Ectodermal cell (in vitro differentiated cells): ENCODE results near the gene MGAT5.
"Not testable (repeated sequence)": the region's sequence is repeated elsewhere in the genome, so short reads cannot be mapped to it uniquely, and the experiment has no call there.

Source experiments
- H3K27ac ChIP-seq: 2 replicates; pipeline ENCODE4 v1.7.0; 2013; ENCODE audit warnings: mild to moderate bottlenecking, low read depth, low read length; ENCODE audit not compliant: insufficient read depth, poor library complexity, severe bottlenecking
- H3K27me3 ChIP-seq: 2 replicates; pipeline ENCODE4 v1.7.0; 2013; ENCODE audit warnings: mild to moderate bottlenecking, low read length; ENCODE audit not compliant: insufficient read depth, control insufficient read depth, poor library complexity, severe bottlenecking
- H3K36me3 ChIP-seq: one replicate; pipeline ENCODE4 v1.7.0; 2013; ENCODE audit warnings: low read length; ENCODE audit not compliant: control insufficient read depth, insufficient read depth
- H3K4me1 ChIP-seq: one replicate; pipeline ENCODE4 v1.7.0; 2013; ENCODE audit warnings: low read length; ENCODE audit not compliant: control insufficient read depth, insufficient read depth
- H3K4me3 ChIP-seq: 2 replicates; pipeline ENCODE4 v1.7.0; 2013; ENCODE audit warnings: low read depth, low read length, control low read depth; ENCODE audit not compliant: insufficient read depth
- H3K9me3 ChIP-seq: 2 replicates; pipeline ENCODE4 v1.7.0; 2013; ENCODE audit warnings: mild to moderate bottlenecking, low read length, moderate library complexity; ENCODE audit not compliant: control insufficient read depth
- WGBS, 2 experiments: methylation state at CpG; one replicate each; pipeline ENCODE4 v1.1.7; 2013; ENCODE audit warnings: missing lambda C conversion rate in 2 of 2; 5-methylcytosine and 5-hydroxymethylcytosine counted together

The MGAT5 gene

DNA sequence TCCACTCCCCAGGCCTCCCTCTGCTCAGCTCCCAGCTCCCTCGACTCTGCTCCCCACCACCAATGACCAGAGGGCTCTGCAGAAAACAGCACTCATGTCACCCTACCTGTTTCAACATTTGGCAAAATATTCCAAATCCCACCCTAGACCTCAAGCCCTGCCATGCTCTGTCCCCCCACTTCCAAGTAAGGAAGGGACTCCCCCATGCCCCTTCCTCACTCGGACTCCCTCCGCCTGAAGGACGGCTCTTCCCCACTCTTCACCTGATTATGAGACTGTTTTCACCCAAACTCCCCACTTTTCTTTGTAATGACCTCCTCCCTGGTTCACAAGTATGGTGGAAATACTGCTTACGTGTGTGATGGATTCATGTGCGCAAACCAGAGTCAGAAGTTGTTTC is 208.4 kb downstream of the MGAT5 start:
- Histone ChIP-seq H3K36me3 (no peaks in the 10 kb centered on the region), H3K4me1 (peaks cover 5% of the 10 kb centered on the region), H3K4me3 (no peak overlapping the region), H3K27ac (no peak overlapping the region), H3K27me3 (no peaks in the 10 kb centered on the region), H3K9me3 (no peaks in the 10 kb centered on the region)
- whole genome bisulfite sequencing, 2 experiments: 89 to 92% methylated on average over 6 of the region's 6 CpGs

DNA sequence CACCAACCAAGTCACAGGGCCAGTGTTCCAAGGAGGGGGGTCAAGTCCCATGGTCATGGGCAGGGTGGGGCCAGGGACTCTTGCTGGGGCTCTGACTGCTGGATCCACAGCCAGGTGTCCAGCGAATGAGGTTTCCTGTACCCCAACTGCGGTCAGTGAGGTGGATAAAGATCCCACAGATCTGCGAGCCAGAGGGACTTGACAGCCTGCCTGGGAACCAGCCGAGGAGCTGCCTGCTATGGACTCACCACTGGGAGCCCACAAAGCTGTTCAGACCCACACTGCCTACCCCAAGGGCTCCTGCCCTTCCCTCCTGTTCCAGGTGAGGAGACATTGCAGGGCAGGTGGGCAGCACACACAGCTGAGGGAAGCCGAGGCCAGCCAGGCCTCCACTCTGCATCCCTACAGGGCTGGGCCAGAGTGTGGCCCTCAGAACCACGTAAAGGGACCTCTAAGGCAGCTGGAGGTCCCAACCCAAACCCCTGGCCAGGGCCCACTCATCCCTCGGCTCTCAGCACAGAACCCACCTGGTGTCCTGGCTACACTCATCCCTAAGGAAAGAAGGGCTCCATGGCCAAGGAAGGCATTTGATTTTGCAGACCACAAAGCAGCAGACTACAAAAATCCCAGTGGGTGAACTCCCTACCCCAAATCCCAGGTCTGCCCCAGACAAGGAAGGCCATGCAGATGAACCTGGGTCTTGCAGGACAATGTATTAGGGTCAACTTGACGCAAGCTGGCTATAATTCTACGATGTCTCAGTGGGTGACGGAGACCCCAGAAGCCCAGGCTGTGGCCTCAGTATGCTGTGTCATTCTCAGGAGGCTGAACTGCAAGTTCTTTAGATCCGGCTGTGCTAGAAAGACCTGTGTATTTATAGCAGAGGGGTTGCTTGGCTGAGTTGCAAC is 209.2 kb downstream of the MGAT5 start:
- peaks cover 5% of the 10 kb centered on the region for H3K4me1 ChIP-seq
- no peaks in the 10 kb centered on the region for H3K27me3 ChIP-seq
- H3K36me3 ChIP-seq: no peaks in the 10 kb centered on the region
- no peak overlapping the region for H3K27ac ChIP-seq
- H3K9me3 ChIP-seq: no peaks in the 10 kb centered on the region
- 95 to 97% methylated on average over 11 of the region's 11 CpGs for WGBS, 2 experiments
- H3K4me3 ChIP-seq: no peak overlapping the region

DNA sequence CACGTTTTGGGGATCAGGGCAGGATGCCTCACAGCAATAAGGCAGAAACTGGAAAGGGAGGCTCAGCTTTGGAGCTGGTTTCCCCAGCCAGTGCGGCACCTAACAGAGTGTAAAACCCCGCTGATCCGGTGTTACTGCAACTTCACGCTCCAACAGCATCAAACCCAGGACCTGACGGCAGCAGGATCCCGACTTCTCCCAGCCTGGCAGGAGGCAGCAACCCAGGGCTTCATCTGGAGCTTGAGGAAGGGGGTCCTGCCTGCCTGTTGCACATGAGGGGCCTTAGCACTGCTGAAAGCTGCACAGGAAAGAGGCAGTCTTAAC is 209.8 kb downstream of the MGAT5 start:
- 89 to 91% methylated on average over 7 of the region's 7 CpGs for WGBS, 2 experiments
- Histone ChIP-seq H3K36me3 (no peaks in the 10 kb centered on the region), H3K4me1 (peaks cover 5% of the 10 kb centered on the region), H3K27ac (no peak overlapping the region), H3K9me3 (no peaks in the 10 kb centered on the region), H3K4me3 (no peak overlapping the region), H3K27me3 (no peaks in the 10 kb centered on the region)

DNA sequence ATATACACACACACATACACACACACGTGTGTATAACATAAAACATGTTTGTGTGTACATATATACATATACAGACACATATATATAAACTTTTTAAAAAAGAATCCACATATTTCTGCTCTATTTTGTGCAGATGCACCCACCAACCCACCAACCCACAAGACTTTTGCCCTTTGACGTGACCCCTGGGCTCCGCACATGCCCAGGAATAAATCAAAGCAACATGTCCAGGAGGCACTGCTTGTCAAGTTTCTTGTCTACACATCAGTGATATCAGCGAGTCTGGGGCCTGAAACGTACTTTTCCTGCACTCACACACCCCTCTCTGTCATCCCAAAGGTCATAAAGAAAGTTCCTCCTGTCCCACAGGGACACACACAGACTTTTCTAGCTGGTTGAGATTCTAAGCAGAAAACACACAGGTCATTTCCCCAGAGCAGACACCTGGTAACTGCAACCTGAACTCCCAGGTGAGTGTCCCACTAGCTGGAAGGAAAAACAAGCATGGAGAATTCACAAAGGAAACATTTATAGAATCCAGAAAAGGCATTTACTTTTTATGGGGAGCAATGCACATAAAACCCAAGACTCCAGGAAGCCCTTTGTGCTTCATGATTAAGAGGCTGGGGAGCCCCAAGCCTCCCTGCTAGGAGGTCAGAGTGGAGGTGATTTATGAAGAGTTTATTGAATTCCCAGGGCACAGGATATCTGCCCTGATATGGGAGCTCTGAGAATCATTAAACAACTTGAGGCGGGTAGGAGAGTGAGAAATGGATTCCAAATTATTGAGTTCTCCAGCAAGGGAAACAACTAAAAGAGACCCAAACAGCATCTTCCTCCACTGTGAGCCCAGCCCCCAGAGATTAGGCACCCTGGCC is 211.6 kb downstream of the MGAT5 start:
- H3K36me3 ChIP-seq: no peaks in the 10 kb centered on the region
- 93 to 94% methylated on average over 5 to 6 of the region's 6 CpGs for WGBS, 2 experiments
- peaks cover 5% of the 10 kb centered on the region for H3K4me1 ChIP-seq
- H3K27ac ChIP-seq: no peak overlapping the region
- no peaks in the 10 kb centered on the region for H3K9me3 ChIP-seq
- H3K4me3 ChIP-seq: no peak overlapping the region
- no peaks in the 10 kb centered on the region for H3K27me3 ChIP-seq

DNA sequence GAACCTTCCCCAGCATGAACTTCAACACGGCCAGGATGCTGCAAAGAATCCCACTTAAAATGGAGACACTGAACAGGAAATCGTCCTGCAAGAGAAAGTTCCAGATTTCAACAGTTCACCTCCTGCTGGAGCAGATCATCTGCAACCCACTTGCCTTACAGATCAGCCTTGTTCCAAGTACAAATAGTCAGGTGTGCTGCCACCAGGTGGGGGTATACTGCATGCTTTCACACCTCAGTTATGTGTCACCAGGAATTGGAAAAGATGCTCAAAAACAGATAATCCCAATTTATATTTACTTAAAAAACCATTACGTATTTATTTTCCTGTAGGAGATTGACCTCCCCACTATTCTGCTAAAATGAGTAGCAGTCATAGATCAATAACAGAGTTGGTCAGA is 212.3 kb downstream of the MGAT5 start:
- H3K4me3 ChIP-seq: no peak overlapping the region
- H3K9me3 ChIP-seq: no peaks in the 10 kb centered on the region
- no peaks in the 10 kb centered on the region for H3K27me3 ChIP-seq
- 84 to 86% methylated on average over 3 of the region's 3 CpGs for WGBS, 2 experiments
- no peaks in the 10 kb centered on the region for H3K36me3 ChIP-seq
- peaks cover 5% of the 10 kb centered on the region for H3K4me1 ChIP-seq
- no peak overlapping the region for H3K27ac ChIP-seq

DNA sequence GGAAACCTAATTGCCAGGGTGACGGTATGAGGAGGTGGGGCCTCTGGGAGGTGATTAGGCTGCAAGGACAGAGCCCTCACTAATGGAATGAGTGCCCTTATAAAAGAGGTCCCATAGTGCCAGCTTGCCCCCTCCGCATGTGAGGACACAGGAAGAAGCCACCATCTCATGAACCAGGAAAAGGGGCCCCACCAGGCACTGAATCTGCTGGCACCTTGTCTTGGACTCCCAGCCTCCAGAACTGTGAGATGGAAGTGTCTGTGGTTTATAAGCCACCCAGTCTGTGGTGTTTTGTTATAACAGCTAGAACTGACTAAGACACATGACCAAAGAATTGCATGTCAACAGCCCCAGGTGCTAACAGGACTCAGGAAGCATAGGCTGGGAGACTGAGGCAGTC is 214.3 kb downstream of the MGAT5 start:
- no peak overlapping the region for H3K27ac ChIP-seq
- no peaks in the 10 kb centered on the region for H3K36me3 ChIP-seq
- WGBS, 2 experiments: 93 to 97% methylated on average over 2 of the region's 2 CpGs
- H3K27me3 ChIP-seq: no peaks in the 10 kb centered on the region
- no peaks in the 10 kb centered on the region for H3K4me1 ChIP-seq
- H3K4me3 ChIP-seq: no peak overlapping the region
- no peaks in the 10 kb centered on the region for H3K9me3 ChIP-seq

DNA sequence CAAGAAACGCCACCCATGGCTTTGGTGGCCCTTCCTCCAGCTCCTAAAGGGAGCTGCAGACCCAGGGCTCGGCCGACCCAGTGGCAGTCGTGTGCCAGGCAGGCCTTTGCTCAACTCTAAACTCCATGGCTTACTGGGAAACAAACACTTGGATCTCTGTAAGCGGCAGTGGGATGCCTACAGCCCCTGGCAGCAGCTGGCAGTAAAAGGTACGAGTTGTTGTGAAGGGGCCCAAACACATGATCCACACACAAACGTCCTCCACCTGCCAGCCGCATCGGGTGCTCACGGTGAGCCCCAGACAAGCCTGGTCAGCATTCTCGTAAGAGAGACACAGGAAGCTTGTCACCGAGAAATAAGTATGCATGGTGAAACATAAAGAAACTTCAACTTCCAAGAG is 214.9 kb downstream of the MGAT5 start:
- H3K4me3 ChIP-seq: no peak overlapping the region
- WGBS, 2 experiments: 92 to 95% methylated on average over 12 of the region's 12 CpGs
- no peaks in the 10 kb centered on the region for H3K9me3 ChIP-seq
- no peaks in the 10 kb centered on the region for H3K36me3 ChIP-seq
- H3K27me3 ChIP-seq: no peaks in the 10 kb centered on the region
- H3K27ac ChIP-seq: no peak overlapping the region
- H3K4me1 ChIP-seq: no peaks in the 10 kb centered on the region

DNA sequence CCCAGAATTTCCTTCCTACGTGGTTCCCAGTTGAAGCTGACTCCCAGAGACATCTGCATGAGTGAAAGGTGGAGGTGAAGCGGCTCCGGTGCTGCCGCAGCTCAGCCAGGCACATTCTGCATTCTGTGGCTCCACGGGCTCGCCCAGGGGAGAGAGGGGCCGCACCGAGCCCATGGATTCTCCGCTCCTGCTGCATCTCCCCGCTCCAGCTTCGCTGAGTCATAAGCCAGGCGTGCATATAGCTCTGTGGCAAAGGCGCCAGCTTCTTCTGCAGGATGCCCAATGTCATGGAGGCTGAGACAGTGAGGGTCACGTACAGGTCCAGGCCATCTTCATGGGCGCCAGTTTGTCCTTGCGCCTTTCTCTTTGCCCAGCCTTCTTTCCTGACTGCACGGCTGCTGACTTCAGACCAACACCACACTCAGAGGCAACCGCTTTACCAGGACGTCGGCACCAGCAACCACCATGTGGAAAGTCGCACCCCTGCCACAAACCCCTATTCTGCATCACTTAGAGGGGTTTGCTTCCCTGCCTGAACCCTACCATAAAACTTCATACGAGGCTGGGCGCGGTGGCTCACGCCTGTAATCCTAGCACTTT is 215.7 kb downstream of the MGAT5 start:
- Histone ChIP-seq H3K9me3 (no peaks in the 10 kb centered on the region), H3K27me3 (no peaks in the 10 kb centered on the region), H3K36me3 (no peaks in the 10 kb centered on the region), H3K4me1 (no peaks in the 10 kb centered on the region), H3K27ac (no peak overlapping the region), H3K4me3 (no peak overlapping the region)
- 90 to 91% methylated on average over 25 of the region's 25 CpGs for WGBS, 2 experiments

DNA sequence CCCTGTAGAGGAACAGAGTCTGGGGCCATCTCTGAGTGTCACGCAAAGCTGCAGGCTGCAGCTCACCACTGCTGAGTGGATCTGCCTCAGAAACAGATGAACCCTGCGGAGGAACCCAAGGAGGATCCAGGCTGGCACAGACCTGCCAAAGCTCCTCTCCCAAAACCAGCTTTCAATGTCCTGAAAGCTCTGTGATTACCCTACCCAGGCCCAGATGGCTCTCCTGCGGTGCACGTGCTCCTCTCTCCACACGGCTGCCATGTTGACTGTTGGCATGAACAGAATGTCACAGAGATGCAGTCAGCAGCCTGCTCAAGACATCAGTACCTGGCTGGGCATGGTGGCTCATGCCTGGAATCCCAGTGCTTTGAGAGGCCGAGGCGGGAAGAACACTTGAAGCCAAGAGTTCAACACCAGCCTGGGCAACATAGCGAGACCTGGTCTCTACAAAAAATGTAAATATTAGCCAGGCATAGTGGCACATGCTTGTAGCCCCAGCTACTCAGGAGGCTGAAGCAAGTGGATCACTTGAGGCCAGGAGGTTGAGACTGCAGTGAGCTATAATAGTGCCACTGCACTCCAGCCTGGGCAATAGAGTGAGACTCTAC is 216.8 kb downstream of the MGAT5 start:
- WGBS, 2 experiments: 92 to 95% methylated on average over 8 of the region's 8 CpGs
- Histone ChIP-seq H3K27ac (no peak overlapping the region), H3K9me3 (no peaks in the 10 kb centered on the region), H3K4me3 (no peak overlapping the region), H3K36me3 (no peaks in the 10 kb centered on the region), H3K27me3 (no peaks in the 10 kb centered on the region), H3K4me1 (no peaks in the 10 kb centered on the region)

DNA sequence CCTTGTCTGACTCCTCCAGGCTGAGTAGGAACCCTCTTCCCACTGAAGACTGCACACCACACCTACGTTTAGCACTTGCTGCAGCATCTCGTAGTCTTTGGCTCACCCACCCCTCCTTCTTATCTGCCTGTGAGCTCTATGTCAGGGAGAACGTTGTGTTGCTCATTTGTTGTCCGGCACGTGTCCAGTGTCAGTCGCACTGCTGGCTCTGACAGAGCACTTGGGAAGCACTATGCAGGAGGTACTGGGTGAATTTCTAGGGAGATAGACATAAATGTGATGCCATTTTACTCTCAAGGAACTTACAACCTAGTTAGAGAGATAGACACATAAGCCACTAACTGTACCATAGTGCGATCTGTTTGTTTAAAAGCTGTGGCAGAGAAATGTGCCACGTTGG is 223.1 kb downstream of the MGAT5 start:
- not testable (repeated sequence) for H3K27ac ChIP-seq, H3K4me3 ChIP-seq, H3K4me1 ChIP-seq, H3K9me3 ChIP-seq, H3K27me3 ChIP-seq, H3K36me3 ChIP-seq
- WGBS, 2 experiments: 90 to 95% methylated on average over 8 of the region's 8 CpGs
